Measurements from ENCODE around the gene GALNT10. TPM values are rescaled to one million over a fixed set of nuclear protein-coding genes. Genes with fewer than 3 reads are reported as not detected.

The GALNT10 gene
- total and polyA plus RNA-seq, 2 of the 8 experiments (the other 6 are each of a cell fraction or from before 2014, with no cell fraction given): 4.6 to 15.5 TPM

- Histone ChIP-seq H4K8ac (ENCODE audit: extremely low read depth, insufficient read depth, low read length) (no peak overlapping the region), H3K4me2 (ENCODE audit: insufficient read depth in 1 of 2, low read depth in 2 of 2, low read length in 2 of 2) (no peak overlapping the region), H2BK5ac (ENCODE audit: low read depth, low read length) (no peak overlapping the region), H2BK20ac (ENCODE audit: low read length) (no peak overlapping the region), H3K4ac (replicated peaks; ENCODE audit: insufficient read length, low read depth, low read length) (no peak overlapping the region), H2AFZ (ENCODE audit: low read length) (no peak overlapping the region), H3K23me2 (ENCODE audit: low read depth, low read length) (no peaks in the 10 kb centered on the region), H3K56ac (replicated peaks; ENCODE audit: insufficient read length, low read depth, low read length) (no peak overlapping the region), H3K18ac (ENCODE audit: extremely low read depth, low read length) (no peak overlapping the region), H3K9ac (replicated peaks in 1 of 4; ENCODE audit: extremely low read depth in 1 of 4, low read depth in 3 of 4, low read length in 3 of 4) (no peak overlapping the region), H4K5ac (ENCODE audit: insufficient read length, low read depth, low read length) (no peak overlapping the region), H3K36me3 (ENCODE audit: control insufficient read depth in 2 of 4, insufficient read depth in 4 of 4, low read length in 3 of 4) (no peaks in the 10 kb centered on the region), H3K9me3 (ENCODE audit: insufficient read depth in 2 of 2, low read depth in 1 of 2, low read length in 1 of 2) (no peaks in the 10 kb centered on the region), H3K23ac (ENCODE audit: insufficient read length) (no peak overlapping the region), H2BK15ac (ENCODE audit: low read length) (no peak overlapping the region), H3K14ac (ENCODE audit: insufficient read length) (no peak overlapping the region), H2BK120ac (replicated peaks; ENCODE audit: low read depth, low read length) (no peak overlapping the region), H3K27me3 (replicated peaks in 1 of 4; ENCODE audit: control insufficient read depth in 3 of 4, extremely low read depth in 1 of 4, insufficient read depth in 3 of 4, low read length in 3 of 4) (no peaks in the 10 kb centered on the region), H4K91ac (replicated peaks; ENCODE audit: insufficient read length, low read length) (no peak overlapping the region), H3K4me3 (ENCODE audit: extremely low read depth in 1 of 4, insufficient read depth in 2 of 4, low read depth in 3 of 4, low read length in 4 of 4) (no peak overlapping the region), H2BK12ac (ENCODE audit: low read depth, low read length) (no peak overlapping the region), H3K79me2 (ENCODE audit: control insufficient read depth in 1 of 2, insufficient read depth in 2 of 2, low read length in 2 of 2) (no peaks in the 10 kb centered on the region), H3K27ac (ENCODE audit: low read depth, low read length) (no peak overlapping the region), H3K79me1 (ENCODE audit: low read depth, low read length) (no peaks in the 10 kb centered on the region), H2AK5ac (ENCODE audit: low read depth, low read length) (no peak overlapping the region), H4K20me1 (replicated peaks in 1 of 2; ENCODE audit: control insufficient read depth in 1 of 2, insufficient read depth in 2 of 2, low read length in 2 of 2) (no peaks in the 10 kb centered on the region), H3K4me1 (replicated peaks in 1 of 4; ENCODE audit: control insufficient read depth in 3 of 4, insufficient read depth in 4 of 4, low read length in 3 of 4) (peaks cover 0 to 3% (median 1%) of the 10 kb centered on the region in 4 experiments; a peak in 2 of 7 replicates)
- ChIA-PET CTCF (ENCODE audit: partially characterized antibody) (interaction anchor here (0.6 to 18.4 kb wide), 27 partner anchors 8 to 352 kb away, joined by 3 to 167 read pairs (median 5); no protein-coding TSS in a partner anchor), POLR2A (ENCODE audit: partially characterized antibody) (no interaction called here)
- no peak for DNase-seq (ENCODE audit: low read depth in 1 of 2, low spot score in 2 of 2)
- FAIRE-seq: no peak
- 67% methylated on average over 1 of the region's 1 CpG; no CpG with 5 or more reads in 1 of the 2 experiments for WGBS, 2 experiments (ENCODE audit: extremely low coverage in 1 of 2, insufficient coverage in 1 of 2, insufficient read length in 1 of 2, insufficient replicate concordance in 2 of 2, low coverage in 1 of 2, low lambda C conversion rate in 2 of 2, missing lambda C conversion rate in 1 of 2)
- TF ChIP-seq SUZ12 (IDR thresholded peaks at IDR 0.05; ENCODE audit: low read length): no peak
These were observed 32.2 kb upstream of the GALNT10 start for GRCh38 chr5:154158379-154158737.
